Colonic mucosa (tissue), 4 donors: ENCODE results near the gene SLC9A3. TPM values are rescaled to one million over a fixed set of nuclear protein-coding genes. Genes with fewer than 3 reads are reported as not detected.

Source experiments
- DNase-seq: peaks from one replicate; pipeline ENCODE4 v3.0.0-alpha.2; 2020
- H3K27ac ChIP-seq: fragments of 200-600 bp; one replicate; pipeline ENCODE4 v1.8.0; 2021
- H3K27me3 ChIP-seq: fragments of 200-600 bp; one replicate; pipeline ENCODE4 v1.8.0; 2021
- H3K36me3 ChIP-seq: fragments of 200-600 bp; one replicate; pipeline ENCODE4 v1.8.0; 2021
- H3K4me1 ChIP-seq: fragments of 200-600 bp; one replicate; pipeline ENCODE4 v1.8.0; 2021; ENCODE audit warnings: mild to moderate bottlenecking
- H3K4me3 ChIP-seq: fragments of 200-600 bp; one replicate; pipeline ENCODE4 v1.8.0; 2021
- H3K9ac ChIP-seq, 2 donors: one replicate each; pipeline ENCODE4 v1.7.0; 2013; ENCODE audit warnings: control low read depth in 2 of 2, low read depth in 2 of 2, low read length in 2 of 2
- H3K9me3 ChIP-seq: fragments of 200-600 bp; one replicate; pipeline ENCODE4 v1.8.0; 2021
- CTCF ChIP-seq: fragments of 200-600 bp; IDR thresholded peaks from one replicate; pipeline ENCODE4 v1.8.0; 2022; ENCODE audit warnings: antibody characterized with exemption, mild to moderate bottlenecking
- intact Hi-C: fragments of 100-400 bp; cut with DNase I; formaldehyde crosslinking; loops from one replicate; pipeline ENCODE4 v1.14.1; 2022
- total RNA-seq, 2 donors: library from RNA; stranded (reverse); fragmentation: NEBNext Ultra II Directional in 1 of 2; extraction: Animal tissue kit (Norgen Biotek cat#: 25700) in 1 of 2; gene quantifications; one replicate each; pipeline ENCODE4 v1.2.1, GENCODE V29; 2021
- donor health status: healthy.
- donor health status: DM: no; HTN: no; CAD: no.
- donor health status: DM: no; HTN: no; CAD: no.

Gene SLC9A3
- total RNA-seq, 2 donors from 2014 or later: 70.0 to 78.8 TPM

GRCh38 chr5:464843-465590, 59.2 kb downstream of the SLC9A3 start:
- no peak overlapping the region for H3K4me3 ChIP-seq
- no peaks in the 10 kb centered on the region for H3K4me1 ChIP-seq
- H3K27me3 ChIP-seq: no peaks in the 10 kb centered on the region
- H3K9ac ChIP-seq: no peak overlapping the region
- no peaks in the 10 kb centered on the region for H3K9me3 ChIP-seq
- H3K27ac ChIP-seq: no peak overlapping the region
- peaks cover 7% of the 10 kb centered on the region for H3K36me3 ChIP-seq
- TF ChIP-seq CTCF: no peak
- no peak for DNase-seq
- intact Hi-C loops: no loop called here

- no peak for DNase-seq
- H3K9me3 ChIP-seq: no peaks in the 10 kb centered on the region
- no peaks in the 10 kb centered on the region for H3K27me3 ChIP-seq
- no peaks in the 10 kb centered on the region for H3K4me1 ChIP-seq
- intact Hi-C loops: no loop called here
- no peak for TF ChIP-seq CTCF
- no peak overlapping the region for H3K4me3 ChIP-seq
- no peak overlapping the region for H3K9ac ChIP-seq
- peaks cover 7% of the 10 kb centered on the region for H3K36me3 ChIP-seq
- no peak overlapping the region for H3K27ac ChIP-seq
Observed at GRCh38 chr5:464446-464842, 59.8 kb downstream of the SLC9A3 start.

- Histone ChIP-seq H3K36me3 (peaks cover 7% of the 10 kb centered on the region), H3K27ac (no peak overlapping the region), H3K9ac (no peak overlapping the region), H3K27me3 (no peaks in the 10 kb centered on the region), H3K9me3 (no peaks in the 10 kb centered on the region), H3K4me3 (no peak overlapping the region), H3K4me1 (no peaks in the 10 kb centered on the region)
- no peak for TF ChIP-seq CTCF
- intact Hi-C loops: no loop called here
- DNase-seq: no peak
Observed at GRCh38 chr5:463952-464351, 60.3 kb downstream of the SLC9A3 start.

GRCh38 chr5:463301-463700, 60.9 kb downstream of the SLC9A3 start:
- Histone ChIP-seq H3K9ac (no peak overlapping the region), H3K9me3 (no peaks in the 10 kb centered on the region), H3K4me3 (no peak overlapping the region), H3K4me1 (no peaks in the 10 kb centered on the region), H3K36me3 (peaks cover 8% of the 10 kb centered on the region), H3K27me3 (no peaks in the 10 kb centered on the region), H3K27ac (no peak overlapping the region)
- no peak for TF ChIP-seq CTCF
- intact Hi-C loops: no loop called here
- no peak for DNase-seq

GRCh38 chr5:462051-462481, 62.2 kb downstream of the SLC9A3 start:
- H3K27ac ChIP-seq: no peak overlapping the region
- H3K9me3 ChIP-seq: no peaks in the 10 kb centered on the region
- peaks cover 17% of the 10 kb centered on the region for H3K36me3 ChIP-seq
- TF ChIP-seq CTCF: no peak
- no peaks in the 10 kb centered on the region for H3K27me3 ChIP-seq
- H3K9ac ChIP-seq: no peak overlapping the region
- no peaks in the 10 kb centered on the region for H3K4me1 ChIP-seq
- intact Hi-C loops: no loop called here
- no peak for DNase-seq
- no peak overlapping the region for H3K4me3 ChIP-seq
